HG03108 (cell line): Measurements from ENCODE around the gene CLPTM1L.
"Not testable (repeated sequence)": the region's sequence is repeated elsewhere in the genome, so short reads cannot be mapped to it uniquely, and the experiment has no call there.

Source experiments
- ATAC-seq: cut with Tn5 transposase; IDR thresholded peaks from one replicate; pipeline ENCODE4 v1.9.1; 2021; ENCODE audit warnings: moderate library complexity; ENCODE audit not compliant: unreplicated experiment

CLPTM1L gene

DNA sequence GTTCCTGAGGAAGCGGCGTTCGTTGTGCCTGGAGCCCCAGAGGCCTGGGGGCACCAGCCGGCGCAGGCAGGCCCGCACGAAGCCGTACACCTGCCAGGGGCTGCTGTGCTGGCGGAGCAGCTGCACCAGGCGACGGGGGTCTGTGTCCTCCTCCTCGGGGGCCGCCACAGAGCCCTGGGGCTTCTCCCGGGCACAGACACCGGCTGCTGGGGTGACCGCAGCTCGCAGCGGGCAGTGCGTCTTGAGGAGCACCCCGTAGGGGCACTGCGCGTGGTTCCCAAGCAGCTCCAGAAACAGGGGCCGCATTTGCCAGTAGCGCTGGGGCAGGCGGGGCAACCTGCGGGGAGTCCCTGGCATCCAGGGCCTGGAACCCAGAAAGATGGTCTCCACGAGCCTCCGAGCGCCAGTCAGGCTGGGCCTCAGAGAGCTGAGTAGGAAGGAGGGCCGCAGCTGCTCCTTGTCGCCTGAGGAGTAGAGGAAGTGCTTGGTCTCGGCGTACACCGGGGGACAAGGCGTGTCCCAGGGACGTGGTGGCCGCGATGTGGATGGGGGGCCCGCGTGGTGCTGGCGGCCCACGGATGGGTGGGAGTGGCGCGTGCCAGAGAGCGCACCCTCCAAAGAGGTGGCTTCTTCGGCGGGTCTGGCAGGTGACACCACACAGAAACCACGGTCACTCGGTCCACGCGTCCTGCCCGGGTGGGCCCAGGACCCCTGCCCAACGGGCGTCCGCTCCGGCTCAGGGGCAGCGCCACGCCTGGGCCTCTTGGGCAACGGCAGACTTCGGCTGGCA is 51.3 kb downstream of the CLPTM1L start:
- no peak for ATAC-seq

DNA sequence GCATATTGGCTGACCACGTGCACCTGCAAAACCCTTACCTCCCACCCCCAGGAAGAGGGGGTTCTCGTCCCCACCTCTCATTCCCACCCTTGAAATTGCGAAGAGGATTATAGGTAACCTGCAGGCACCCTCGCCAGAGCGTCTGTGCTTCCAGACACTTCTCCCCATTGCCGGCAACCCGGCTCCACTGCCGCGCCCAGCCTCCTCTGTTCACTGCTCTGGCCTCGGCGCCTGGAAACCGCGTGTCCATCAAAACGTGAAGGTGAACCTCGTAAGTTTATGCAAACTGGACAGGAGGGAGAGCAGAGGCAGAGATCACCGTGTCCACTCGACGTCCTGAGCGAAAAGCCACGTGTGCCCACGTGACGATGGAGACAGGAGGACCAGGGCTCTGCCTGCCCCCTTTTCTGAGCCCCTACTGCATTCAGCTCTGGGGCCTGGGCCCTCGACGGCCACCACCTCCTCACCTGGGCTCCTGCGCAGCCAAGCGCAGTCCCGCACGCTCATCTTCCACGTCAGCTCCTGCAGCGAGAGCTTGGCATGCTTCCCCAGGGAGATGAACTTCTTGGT is 52.0 kb downstream of the CLPTM1L start:
- no peak for ATAC-seq

DNA sequence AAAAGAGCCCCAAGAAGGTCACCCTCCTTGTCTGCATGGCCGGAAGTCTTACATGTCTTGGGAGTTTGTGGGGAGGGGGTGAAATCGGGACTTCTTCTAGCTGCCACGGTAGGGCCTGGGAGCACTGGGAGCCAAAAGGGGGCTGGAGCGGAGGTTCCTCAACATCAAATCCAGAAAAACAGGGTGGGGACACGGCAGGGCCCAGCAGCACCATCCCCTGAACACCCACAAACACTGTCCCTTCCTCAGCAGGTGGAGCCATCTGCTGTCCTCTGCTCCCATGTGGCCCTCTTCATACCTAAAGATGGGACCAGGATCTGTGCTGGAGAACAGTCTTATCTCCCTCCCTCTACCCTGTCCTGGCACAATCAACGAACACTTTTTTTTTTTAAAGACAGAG is 52.8 kb downstream of the CLPTM1L start:
- ATAC-seq = no peak

DNA sequence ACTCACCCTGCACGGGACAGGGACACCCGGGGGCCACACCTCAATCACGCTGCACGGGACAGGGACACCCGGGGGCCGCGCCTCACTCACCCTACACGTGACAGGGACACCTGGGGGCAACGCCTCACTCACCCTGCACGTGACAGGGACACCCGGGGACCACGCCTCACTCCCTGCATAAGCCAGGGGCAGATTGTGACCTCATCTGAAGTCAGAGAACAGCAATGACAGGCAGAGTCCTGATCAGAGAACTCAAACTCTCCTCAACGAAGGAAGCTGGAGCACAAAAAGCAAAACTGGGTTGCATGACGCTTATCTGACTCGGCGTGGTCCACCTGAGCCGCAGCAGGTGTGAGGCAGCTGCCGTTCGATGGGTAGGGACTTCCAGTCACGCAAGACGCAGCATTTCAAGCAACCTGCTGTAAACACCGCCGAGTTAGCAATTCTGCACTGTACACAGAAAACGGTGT is 53.3 kb downstream of the CLPTM1L start:
- ATAC-seq = no peak

DNA sequence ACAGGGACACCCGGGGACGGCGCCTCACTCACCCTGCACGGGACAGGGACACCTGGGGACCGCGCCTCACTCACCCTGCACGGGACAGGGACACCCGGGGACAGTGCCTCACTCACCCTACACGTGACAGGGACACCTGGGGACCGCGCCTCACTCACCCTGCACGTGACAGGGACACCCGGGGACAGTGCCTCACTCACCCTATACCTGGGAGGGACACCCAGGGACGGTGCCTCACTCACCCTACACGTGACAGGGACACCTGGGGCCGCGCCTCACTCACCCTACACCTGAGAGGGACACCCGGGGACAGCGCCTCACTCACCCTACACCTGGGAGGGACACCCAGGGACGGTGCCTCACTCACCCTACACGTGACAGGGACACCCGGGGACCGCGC is 53.9 kb downstream of the CLPTM1L start:
- not testable (repeated sequence) for ATAC-seq

DNA sequence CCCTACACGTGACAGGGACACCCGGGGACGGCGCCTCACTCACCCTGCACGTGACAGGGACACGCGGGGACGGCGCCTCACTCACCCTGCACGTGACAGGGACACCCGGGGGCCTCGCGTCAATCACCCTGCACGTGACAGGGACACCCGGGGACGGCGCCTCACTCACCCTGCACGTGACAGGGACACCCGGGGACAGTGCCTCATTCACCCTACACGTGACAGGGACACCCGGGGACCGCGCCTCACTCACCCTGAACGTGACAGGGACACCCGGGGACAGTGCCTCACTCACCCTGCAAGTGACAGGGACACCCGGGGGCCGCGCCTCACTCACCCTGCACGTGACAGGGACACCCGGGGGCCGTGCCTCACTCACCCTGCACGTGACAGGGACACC is 55.3 kb downstream of the CLPTM1L start:
- ATAC-seq = not testable (repeated sequence)

DNA sequence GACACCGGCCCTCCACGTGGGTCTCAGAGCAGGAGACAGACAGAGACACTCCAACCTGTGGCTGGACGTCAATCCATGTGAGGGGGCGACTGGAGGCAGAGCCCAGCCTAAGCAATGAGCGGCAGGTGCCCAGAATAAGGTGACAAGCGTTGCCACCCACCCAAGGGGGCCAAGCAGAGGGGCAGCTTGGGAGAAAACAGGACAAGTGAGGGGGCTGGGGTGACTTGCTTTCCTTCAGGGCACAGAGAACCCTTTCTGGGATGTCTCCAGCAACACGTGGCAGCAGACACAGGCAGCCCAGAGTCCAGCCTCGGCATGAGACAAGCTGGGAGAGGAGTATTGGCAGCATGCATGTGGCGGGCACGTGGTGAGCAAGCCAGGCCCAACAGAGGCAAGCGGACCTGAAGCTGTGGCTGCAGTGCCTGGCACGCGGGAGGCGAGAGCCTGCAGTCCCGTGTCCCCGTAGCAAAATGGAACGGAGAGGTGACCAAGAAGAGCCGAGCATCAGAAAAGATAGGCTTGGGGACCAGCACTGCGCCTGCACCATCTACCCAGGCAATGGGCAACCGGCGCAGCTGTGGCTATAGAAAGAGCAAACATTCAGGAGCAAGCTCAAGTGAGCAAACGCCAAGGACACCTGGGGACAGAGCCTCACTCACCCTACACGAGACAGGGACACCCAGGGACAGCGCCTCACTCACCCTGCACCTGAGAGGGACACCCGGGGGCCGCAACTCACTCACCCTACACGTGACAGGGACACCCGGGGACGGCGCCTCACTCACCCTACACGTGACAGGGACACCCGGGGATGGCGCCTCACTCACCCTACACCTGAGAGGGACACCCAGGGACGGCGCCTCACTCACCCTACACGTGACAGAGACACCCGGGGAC is 56.2 kb downstream of the CLPTM1L start:
- no peak for ATAC-seq

DNA sequence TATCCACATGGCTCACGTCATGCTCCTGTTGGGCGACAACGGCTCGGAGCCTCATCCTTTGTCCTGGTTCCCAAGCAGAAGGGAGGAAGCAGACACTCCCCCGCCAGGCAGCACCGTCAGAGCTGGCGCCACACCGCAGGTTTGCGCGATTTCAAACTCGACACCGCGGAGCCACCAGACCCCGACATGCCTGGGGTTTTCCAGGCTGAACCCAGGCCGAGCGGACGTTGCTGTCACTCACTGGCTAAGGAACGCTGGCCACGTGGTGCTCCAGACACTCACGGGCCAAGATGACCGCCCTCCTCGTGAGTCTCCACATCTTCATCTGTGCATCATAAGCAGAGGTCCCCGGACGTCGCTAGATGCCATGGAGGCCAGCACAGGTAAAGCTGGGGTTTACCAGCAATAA is 59.0 kb downstream of the CLPTM1L start:
- ATAC-seq = no peak

DNA sequence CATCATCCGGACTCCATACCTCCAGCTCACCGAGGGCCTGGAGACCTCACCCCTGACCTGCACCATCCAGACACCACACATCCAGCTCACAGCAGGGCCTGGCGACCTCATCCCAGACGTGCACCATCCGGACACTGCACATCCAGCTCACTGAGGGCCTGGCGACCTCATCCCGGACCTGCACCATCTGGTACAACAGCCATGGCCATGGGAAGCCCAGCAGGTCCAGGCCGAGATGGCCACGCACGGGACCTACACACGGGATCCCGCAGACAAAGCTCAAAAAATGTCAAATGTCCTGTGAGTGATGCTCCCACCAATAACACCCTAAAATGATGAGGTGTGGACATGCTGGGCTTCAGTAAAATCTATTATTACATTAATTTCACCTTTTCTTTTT is 59.8 kb downstream of the CLPTM1L start:
- no peak for ATAC-seq

DNA sequence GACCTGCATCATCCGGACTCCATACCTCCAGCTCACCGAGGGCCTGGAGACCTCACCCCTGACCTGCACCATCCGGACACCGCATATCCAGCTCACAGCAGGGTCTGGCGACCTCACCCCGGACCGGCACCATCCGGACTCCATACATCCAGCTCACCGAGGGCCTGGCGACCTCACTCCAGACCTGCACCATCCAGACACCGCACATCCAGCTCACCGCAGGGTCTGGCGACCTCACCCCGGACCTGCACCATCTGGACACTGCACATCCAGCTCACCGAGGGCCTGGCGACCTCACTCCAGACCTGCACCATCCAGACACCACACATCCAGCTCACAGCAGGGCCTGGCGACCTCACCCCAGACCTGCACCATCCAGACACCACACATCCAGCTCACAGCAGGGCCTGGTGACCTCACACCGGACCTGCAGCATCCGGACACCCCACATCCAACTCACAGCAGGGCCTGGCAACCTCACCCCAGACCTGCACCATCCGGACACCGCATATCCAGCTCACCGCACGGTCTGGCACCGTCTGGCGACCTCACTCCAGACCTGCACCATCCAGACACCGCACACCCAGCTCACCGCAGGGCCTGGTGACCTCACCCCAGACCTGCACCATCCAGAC is 60.4 kb downstream of the CLPTM1L start:
- ATAC-seq = not testable (repeated sequence)

DNA sequence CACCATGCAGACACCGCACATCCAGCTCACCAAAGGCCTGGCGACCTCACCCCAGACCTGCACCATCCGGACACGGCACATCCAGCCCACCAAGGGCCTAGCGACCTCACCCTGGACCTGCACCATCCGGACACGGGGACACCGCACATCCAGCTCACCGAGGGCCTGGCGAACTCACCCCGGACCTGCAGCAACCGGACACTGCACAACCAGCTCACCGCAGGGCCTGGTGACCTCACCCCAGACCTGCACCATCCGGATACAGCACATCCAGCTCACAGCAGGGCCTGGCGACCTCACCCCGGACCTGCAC is 61.2 kb downstream of the CLPTM1L start:
- not testable (repeated sequence) for ATAC-seq

DNA sequence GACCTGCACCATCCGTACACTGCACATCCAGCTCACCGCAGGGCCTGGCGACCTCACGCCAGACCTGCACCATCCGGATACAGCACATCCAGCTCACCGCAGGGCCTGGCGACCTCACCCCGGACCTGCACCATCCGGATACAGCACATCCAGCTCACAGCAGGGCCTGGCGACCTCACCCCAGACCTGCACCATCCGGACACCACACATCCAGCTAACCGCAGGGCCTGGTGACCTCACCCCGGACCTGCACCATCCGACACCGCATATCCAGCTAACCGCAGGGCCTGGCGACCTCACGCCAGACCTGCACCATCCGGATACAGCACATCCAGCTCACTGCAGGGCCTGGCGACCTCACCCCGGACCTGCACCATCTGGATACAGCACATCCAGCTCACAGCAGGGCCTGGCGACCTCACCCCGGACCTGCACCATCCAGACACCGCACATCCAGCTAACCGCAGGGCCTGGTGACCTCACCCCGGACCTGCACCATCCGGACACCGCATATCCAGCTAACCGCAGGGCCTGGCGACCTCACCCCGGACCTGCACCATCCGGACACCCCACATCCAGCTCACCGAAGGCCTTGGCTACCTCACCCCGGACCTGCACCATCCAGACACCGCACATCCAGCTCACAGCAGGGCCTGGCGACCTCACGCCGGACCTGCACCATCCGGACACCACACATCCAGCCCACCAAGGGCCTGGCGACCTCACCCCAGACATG is 61.7 kb downstream of the CLPTM1L start:
- not testable (repeated sequence) for ATAC-seq

DNA sequence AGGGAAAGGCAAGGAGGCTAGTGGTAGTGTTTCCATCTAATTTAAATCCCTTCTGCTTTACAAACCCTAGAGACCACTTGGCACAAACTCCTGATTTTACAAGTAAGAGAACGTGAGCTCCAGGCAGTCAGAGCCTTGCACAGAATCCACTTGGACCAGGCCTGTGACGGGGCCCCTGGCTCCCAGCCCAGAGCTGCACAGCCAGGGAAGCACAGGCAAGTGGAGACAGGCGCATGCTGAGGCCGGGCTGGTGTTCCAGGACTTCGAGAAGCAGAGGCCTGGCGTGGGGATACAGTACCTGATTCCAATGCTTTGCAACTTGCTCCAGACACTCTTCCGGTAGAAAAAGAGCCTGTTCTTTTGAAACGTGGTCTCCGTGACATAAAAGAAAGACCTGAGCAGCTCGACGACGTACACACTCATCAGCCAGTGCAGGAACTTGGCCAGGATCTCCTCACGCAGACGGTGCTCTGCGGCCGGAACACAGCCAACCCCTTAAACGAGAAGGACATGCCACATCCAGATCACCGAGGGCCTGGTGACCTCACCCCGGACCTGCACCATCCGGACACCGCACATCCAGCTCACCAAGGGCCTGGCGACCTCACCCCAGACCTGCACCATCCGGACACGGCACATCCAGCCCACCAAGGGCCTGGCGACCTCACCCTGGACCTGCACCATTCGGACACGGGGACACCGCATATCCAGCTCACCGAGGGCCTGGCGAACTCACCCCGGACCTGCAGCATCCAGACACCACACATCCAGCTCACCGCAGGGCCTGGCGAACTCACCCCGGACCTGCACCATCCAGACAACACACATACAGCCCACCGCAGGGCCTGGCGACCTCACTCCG is 62.5 kb downstream of the CLPTM1L start:
- ATAC-seq = no peak

DNA sequence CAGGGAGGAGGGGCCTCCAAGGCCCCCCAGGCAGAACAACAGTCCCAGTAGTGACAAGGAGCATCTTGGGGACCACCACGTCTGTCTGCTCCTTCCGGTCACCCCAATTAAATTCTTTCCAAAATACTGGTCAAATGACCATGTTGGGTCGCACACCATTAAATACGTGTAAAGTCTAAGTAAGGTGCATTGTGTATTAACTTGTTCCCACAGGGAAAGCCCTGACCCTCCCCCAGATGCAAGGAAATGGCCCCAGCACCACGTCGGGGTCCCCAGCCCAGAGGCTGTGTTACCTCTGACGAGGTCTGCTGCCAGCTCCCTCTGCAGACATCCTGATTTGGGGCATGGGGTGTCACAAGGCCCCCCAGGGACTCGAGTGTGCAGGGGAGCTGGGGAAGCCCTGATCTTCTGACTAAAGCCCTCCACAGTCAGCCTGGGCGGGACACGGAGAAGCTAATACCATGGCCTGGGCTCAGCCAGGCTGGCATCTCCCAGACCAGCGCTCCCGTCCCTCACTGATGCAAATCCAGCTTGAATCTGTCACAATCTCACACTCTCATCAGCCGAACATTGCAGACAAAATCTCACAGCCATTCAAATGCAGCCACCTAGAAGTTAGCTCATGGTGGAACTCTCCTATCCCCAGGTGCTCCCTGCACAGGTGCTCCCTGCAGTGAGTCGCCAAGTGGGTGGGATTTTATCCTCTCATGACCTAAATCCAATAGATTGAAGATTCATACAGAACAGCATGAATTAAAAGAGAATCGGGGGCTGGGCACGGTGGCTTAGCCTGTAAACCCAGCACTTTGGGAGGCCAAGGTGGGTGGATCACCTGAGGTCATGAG is 63.6 kb downstream of the CLPTM1L start:
- no peak for ATAC-seq

DNA sequence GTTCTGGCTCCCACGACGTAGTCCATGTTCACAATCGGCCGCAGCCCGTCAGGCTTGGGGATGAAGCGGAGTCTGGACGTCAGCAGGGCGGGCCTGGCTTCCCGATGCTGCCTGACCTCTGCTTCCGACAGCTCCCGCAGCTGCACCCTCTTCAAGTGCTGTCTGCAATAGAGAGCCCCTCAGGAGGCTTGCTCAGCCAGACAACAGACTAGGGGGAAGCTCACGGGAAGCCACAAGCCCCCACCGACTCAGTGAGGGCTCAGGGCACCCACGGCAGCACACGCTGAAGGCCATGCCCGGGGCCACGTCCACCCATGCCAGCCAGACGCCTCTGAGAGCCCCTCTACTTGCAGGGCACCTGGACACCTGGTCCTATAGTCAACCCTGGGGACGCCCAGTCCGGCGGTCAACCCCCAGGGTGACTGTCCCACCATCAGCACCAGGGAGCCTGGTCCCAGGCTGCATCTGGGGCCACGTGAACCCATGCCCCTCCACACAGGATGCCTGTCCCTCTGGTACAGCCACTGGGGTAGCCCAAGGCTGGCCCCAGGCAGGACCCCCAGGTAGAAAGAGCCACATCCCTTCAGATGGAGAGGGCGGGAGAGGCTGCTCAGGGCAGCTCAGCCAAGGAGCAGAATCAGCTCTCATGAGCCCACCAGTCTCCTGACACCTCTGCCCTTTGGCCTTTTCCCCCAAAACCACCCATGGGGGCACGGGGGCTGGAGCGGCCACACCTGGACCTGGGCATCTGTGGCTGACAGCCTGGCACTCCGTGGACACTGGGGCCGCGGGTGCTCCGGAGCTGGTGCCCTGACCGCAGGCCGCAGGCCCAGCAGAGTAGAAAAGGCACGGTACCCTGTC is 64.5 kb downstream of the CLPTM1L start:
- no peak for ATAC-seq

DNA sequence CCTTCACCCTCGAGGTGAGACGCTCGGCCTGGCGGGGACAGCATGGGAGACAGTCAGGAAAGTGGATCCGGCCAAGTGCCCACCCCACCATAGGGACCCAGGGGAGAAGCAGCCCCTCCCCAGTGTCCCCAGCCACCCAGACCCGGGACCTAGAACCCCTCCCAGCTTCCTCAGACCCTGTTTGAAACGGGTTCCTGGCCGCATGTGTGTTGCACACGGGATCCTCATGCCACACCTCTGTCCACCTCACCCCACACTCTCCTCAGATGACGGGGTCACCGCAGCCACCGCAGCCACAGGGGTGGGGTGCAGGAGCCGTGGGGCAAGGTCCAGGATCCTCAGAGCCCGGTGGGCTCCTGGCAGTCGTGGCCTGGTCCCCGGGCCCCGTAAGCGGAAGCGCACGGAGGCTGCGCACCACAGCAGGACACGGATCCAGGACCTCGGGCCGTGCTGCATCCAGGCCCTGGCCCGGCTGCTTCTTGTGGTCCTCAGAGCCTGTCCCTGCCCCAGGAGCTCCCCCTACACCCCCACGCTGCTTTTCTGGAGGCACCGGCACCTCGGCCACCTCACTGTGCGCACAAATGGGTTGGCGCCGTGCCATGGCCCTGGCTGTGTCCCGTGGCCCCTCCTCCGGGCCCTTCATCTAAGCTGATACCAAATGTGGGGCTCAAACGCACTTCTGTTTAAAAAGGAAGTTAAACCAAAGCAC is 65.3 kb downstream of the CLPTM1L start:
- no peak for ATAC-seq
